Measurements from ENCODE around the gene HELT. TPM values are rescaled to one million over a fixed set of nuclear protein-coding genes. Genes with fewer than 3 reads are reported as not detected.

Gene HELT
- total and polyA plus RNA-seq, 10 of the 15 experiments (the other 5 are each of a cell fraction or from before 2014, with no cell fraction given) = not detected

DNA sequence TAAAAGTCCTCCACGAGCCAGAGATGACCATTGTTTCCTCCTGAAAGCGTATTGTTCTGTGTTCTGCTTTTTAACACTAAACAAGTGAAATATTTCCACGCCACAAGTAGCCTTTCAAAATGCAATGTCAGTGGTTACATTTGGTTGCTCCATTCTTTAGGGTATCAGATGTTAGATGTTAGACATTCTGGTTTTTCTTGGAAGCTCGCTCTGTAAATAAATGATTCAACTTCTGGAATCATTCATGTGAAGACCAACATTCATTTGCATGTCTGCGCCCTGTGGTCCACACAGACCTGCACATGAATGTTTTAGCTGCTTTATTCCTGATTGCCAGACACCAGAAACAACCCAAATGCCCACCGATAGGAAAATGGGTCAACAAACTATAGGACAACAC is 38.0 kb upstream of the HELT start (continued):
- TF ChIP-seq EP300 (IDR thresholded peaks at IDR 0.05; ENCODE audit: borderline replicate concordance in 1 of 2, control insufficient read depth in 1 of 2, low read depth in 2 of 2, low read length in 2 of 2) (no peak), HDAC6 (IDR thresholded peaks at IDR 0.05; ENCODE audit: unreplicated experiment) (no peak)

DNA sequence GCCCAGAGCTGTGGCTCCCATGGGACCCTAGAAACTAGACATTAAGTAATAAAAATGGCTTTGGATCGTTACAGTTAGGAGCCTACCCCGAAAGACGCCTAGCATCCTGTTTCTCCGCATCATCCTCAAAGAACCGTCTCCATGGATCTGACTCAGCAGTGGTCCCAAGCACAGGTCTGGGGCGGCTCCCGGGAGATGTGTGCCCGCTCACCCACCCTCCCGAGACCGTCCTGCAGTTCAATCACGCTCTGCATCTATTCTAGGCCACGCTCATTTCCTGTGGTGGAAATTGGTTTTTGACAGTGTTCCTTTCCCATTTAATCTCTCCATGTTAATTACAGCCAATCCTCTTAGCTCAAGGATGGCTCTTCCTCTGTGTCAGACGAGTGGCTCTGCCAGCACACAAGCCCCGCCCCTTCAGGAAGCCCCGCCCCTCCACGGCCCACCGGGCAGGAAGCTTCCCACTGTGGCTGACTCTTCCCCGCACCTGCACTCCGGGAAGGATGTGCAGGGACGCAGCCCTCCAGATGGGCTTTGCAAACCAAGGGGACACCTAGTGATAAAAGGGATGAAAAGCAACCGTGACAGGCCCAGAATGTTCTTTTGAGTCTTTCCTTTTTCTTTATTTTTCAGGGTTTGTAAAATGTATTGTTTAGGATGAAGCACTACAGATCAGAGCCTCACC is 34.5 kb upstream of the HELT start:
- in situ Hi-C loops (cut with MboI) (loop anchor here (5.0 kb wide), 1 partner anchor 237 kb away; no protein-coding TSS in a partner anchor), intact Hi-C loops (cut with micrococcal nuclease; ENCODE audit: unreplicated experiment) (loop anchor here (1.0 to 10.0 kb wide), 2 partner anchors 169 to 239 kb away; no protein-coding TSS in a partner anchor)
- DNase-seq (ENCODE audit: low read depth, low spot score) (peak; percentile 24), ATAC-seq (peak; percentile 90), FAIRE-seq (peak; percentile 54)
- POLR2A ChIA-PET = no interaction called here
- RAD21 ChIA-PET (ENCODE audit: unreplicated experiment) = interaction anchor here (1.7 to 3.3 kb wide), 2 partner anchors 135 to 237 kb away, joined by 4 to 40 read pairs; no protein-coding TSS in a partner anchor
- TF ChIP-seq, protein P1, sequence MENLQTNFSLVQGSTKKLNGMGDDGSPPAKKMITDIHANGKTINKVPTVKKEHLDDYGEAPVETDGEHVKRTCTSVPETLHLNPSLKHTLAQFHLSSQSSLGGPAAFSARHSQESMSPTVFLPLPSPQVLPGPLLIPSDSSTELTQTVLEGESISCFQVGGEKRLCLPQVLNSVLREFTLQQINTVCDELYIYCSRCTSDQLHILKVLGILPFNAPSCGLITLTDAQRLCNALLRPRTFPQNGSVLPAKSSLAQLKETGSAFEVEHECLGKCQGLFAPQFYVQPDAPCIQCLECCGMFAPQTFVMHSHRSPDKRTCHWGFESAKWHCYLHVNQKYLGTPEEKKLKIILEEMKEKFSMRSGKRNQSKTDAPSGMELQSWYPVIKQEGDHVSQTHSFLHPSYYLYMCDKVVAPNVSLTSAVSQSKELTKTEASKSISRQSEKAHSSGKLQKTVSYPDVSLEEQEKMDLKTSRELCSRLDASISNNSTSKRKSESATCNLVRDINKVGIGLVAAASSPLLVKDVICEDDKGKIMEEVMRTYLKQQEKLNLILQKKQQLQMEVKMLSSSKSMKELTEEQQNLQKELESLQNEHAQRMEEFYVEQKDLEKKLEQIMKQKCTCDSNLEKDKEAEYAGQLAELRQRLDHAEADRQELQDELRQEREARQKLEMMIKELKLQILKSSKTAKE (IDR thresholded peaks at IDR 0.05; ENCODE audit: low read depth, poor library complexity, severe bottlenecking) = no peak
- TF ChIP-seq TAF1 (IDR thresholded peaks at IDR 0.05; ENCODE audit: borderline replicate concordance, low read depth, low read length) (no peak), SMC3 (IDR thresholded peaks at IDR 0.05; ENCODE audit: borderline replicate concordance, low read length) (peak; percentile 60; the same call in 1 of the 2 replicates), EED (IDR thresholded peaks at IDR 0.05; ENCODE audit: low read depth) (peak; percentile 69), RAD21 (IDR thresholded peaks at IDR 0.05; ENCODE audit: insufficient read depth, low read depth, low read length) (peak; percentile 87), GABPA (IDR thresholded peaks at IDR 0.05; ENCODE audit: low read depth) (no peak), PAX5 (IDR thresholded peaks at IDR 0.05; ENCODE audit: borderline replicate concordance, low read depth, low read length) (no peak), HDAC2 (IDR thresholded peaks at IDR 0.05) (no peak), TCF3 (IDR thresholded peaks at IDR 0.05; ENCODE audit: borderline replicate concordance, insufficient read depth, low read depth, low read length) (0 out of 2 replicates have a peak, but pooled peaks have one; percentile 31)
- TF ChIP-seq, protein P2, sequence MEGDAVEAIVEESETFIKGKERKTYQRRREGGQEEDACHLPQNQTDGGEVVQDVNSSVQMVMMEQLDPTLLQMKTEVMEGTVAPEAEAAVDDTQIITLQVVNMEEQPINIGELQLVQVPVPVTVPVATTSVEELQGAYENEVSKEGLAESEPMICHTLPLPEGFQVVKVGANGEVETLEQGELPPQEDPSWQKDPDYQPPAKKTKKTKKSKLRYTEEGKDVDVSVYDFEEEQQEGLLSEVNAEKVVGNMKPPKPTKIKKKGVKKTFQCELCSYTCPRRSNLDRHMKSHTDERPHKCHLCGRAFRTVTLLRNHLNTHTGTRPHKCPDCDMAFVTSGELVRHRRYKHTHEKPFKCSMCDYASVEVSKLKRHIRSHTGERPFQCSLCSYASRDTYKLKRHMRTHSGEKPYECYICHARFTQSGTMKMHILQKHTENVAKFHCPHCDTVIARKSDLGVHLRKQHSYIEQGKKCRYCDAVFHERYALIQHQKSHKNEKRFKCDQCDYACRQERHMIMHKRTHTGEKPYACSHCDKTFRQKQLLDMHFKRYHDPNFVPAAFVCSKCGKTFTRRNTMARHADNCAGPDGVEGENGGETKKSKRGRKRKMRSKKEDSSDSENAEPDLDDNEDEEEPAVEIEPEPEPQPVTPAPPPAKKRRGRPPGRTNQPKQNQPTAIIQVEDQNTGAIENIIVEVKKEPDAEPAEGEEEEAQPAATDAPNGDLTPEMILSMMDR (IDR thresholded peaks at IDR 0.05 in 2 of 3, conservative IDR thresholded peaks at IDR 0.05 in 1 of 3; ENCODE audit: control insufficient read depth in 2 of 3, extremely low read depth in 1 of 3, insufficient read depth in 1 of 3, low read depth in 3 of 3, low read length in 3 of 3) = peak; percentile 44 to 62 (median 47)
- Histone ChIP-seq H3K4me3 (no peak overlapping the region), H3K27ac (ENCODE audit: control insufficient read depth, insufficient read depth) (no peak overlapping the region), H3K79me2 (ENCODE audit: control insufficient read depth, insufficient read depth, low read length) (no peaks in the 10 kb centered on the region), H4K20me1 (ENCODE audit: control insufficient read depth, insufficient read depth) (no peaks in the 10 kb centered on the region), H3K27me3 (replicated peaks in 1 of 2; ENCODE audit: control insufficient read depth in 2 of 2, insufficient read depth in 2 of 2, low read length in 1 of 2) (peaks cover 0 to 3% of the 10 kb centered on the region in 2 experiments; a peak in 3 of 4 replicates), H3K9me3 (replicated peaks; ENCODE audit: control insufficient read depth, insufficient read depth, low read length) (no peaks in the 10 kb centered on the region), H3K36me3 (ENCODE audit: control insufficient read depth in 2 of 2, insufficient read depth in 2 of 2, low read length in 1 of 2) (no peaks in the 10 kb centered on the region), H3K9ac (ENCODE audit: control insufficient read depth, insufficient read depth, low read length) (no peak overlapping the region), H3K4me2 (ENCODE audit: control insufficient read depth, insufficient read depth) (peak overlapping the region; percentile 17), H2AFZ (ENCODE audit: control insufficient read depth, low read depth, low read length) (no peak overlapping the region; the same call in 1 of the 2 replicates), H3K4me1 (ENCODE audit: control insufficient read depth, insufficient read depth, low read length) (0 out of 2 replicates have a peak, but pooled peaks cover 4% of the 10 kb centered on the region)
- WGBS (ENCODE audit: insufficient coverage, insufficient replicate concordance, low lambda C conversion rate, missing lambda C conversion rate) = 21% methylated on average over 21 of the region's 21 CpGs
- SMC1A ChIA-PET (ENCODE audit: uncharacterized antibody, unreplicated experiment) = interaction anchor here (0.6 to 2.6 kb wide), 6 partner anchors 134 to 355 kb away, joined by 3 to 13 read pairs (median 4); no protein-coding TSS in a partner anchor
- no TSS peak for BruUV-seq (replicated peaks)
- CTCF ChIA-PET = interaction anchor here (0.6 to 4.4 kb wide), 9 partner anchors 125 to 1046 kb away, joined by 3 to 33 read pairs (median 3); no protein-coding TSS in a partner anchor

All from GM12878 (cell line).